SK-N-MC (cell line): ENCODE data around the gene HYAL1.

Experiments
- EZH2 ChIP-seq: fragments of 200-600 bp; sonication (generic); IDR thresholded peaks from one replicate; pipeline ENCODE4 v1.6.1; 2017; ENCODE audit warnings: antibody characterized with exemption
- POLR2AphosphoS5 ChIP-seq: IDR thresholded peaks from 2 replicates; pipeline ENCODE4 v1.6.1; 2012; ENCODE audit warnings: mild to moderate bottlenecking, low read depth, low read length, borderline replicate concordance

- TF ChIP-seq EZH2 (no peak), POLR2AphosphoS5 (no peak)
These were observed 8.6 kb downstream of the HYAL1 start for GRCh38 chr3:50294492-50295403.
